GM12878 (cell line): ENCODE measurements around the gene MRPS21. TPM values are rescaled to one million over a fixed set of nuclear protein-coding genes. Genes with fewer than 3 reads are reported as not detected.

Experiments used
- ATAC-seq: fragments of 200-7000 bp; cut with Tn5 transposase; 3 replicates; pipeline ENCODE4 v1.9.1; 2020; ENCODE audit warnings: mild to moderate bottlenecking, moderate library complexity
- BruUV-seq: library from RNA; stranded (reverse); fragments of 400-500 nt; replicated peaks from 2 replicates; lab custom pipeline; 2021; lab: Mats Ljungman, UMichigan
- CTCF ChIA-PET: fragments of 300-600 bp; sonication (Branson Sonifier 250); formaldehyde crosslinking; extraction: SDS; loops from one replicate; lab custom pipeline; 2021; ENCODE audit warnings: inconsistent platforms; lab: Yijun Ruan, JAX
- POLR2A ChIA-PET: fragments of 350-600 bp; formaldehyde crosslinking; extraction: SDS; loops from one replicate; lab custom pipeline; 2021; ENCODE audit warnings: inconsistent platforms; lab: Charles Lee
- RAD21 ChIA-PET: fragments of 300-600 bp; sonication (Branson Sonifier 250); formaldehyde crosslinking; loops from one replicate; lab custom pipeline; 2023; ENCODE audit warnings: antibody characterized with exemption; ENCODE audit not compliant: unreplicated experiment; lab: Charles Lee
- SMC1A ChIA-PET: fragments of 300-600 bp; sonication (Branson Sonifier 250); formaldehyde crosslinking; loops from one replicate; lab custom pipeline; 2023; ENCODE audit not compliant: unreplicated experiment, uncharacterized antibody; lab: Charles Lee
- DNase-seq: peaks from one replicate; pipeline ENCODE4 v3.0.0-alpha.2; 2011; ENCODE audit warnings: low read depth, low spot score
- FAIRE-seq: peaks from 3 replicates; lab custom pipeline; 2011; peaks lifted over from hg19 to GRCh38; lab: Jason Lieb, UNC
- H2AFZ ChIP-seq: 2 replicates; pipeline ENCODE4 v1.6.0; 2011; ENCODE audit warnings: low read depth, low read length, control low read depth; ENCODE audit not compliant: control insufficient read depth
- H3K27ac ChIP-seq: 2 replicates; pipeline ENCODE4 v1.5.1; 2011; ENCODE audit warnings: control low read depth; ENCODE audit not compliant: control insufficient read depth, insufficient read depth
- H3K27me3 ChIP-seq, 2 experiments: replicated peaks in 1 of 2; 2 replicates each; pipeline versions ENCODE4 v1.6.0 to v1.6.1; 2011; ENCODE audit warnings: low read length in 1 of 2; ENCODE audit not compliant: control insufficient read depth in 2 of 2, insufficient read depth in 2 of 2
- H3K36me3 ChIP-seq, 2 experiments: 2 replicates each; pipeline ENCODE4 v1.5.1; 2011; ENCODE audit warnings: low read length in 1 of 2; ENCODE audit not compliant: control insufficient read depth in 2 of 2, insufficient read depth in 2 of 2
- H3K4me1 ChIP-seq: 2 replicates; pipeline ENCODE4 v1.6.1; 2011; ENCODE audit warnings: mild to moderate bottlenecking, low read length, moderate library complexity, mixed read lengths; ENCODE audit not compliant: control insufficient read depth, insufficient read depth
- H3K4me2 ChIP-seq: 2 replicates; pipeline ENCODE4 v1.6.0; 2011; ENCODE audit warnings: control low read depth; ENCODE audit not compliant: control insufficient read depth, insufficient read depth
- H3K4me3 ChIP-seq: fragments of 200-600 bp; sonication (generic); 2 replicates; pipeline ENCODE4 v1.5.1; 2016
- H3K79me2 ChIP-seq: 2 replicates; pipeline ENCODE4 v1.6.0; 2011; ENCODE audit warnings: low read length; ENCODE audit not compliant: control insufficient read depth, insufficient read depth
- H3K9ac ChIP-seq: 2 replicates; pipeline ENCODE4 v1.8.0; 2011; ENCODE audit warnings: low read length, control low read depth, mixed read lengths; ENCODE audit not compliant: control insufficient read depth, insufficient read depth
- H3K9me3 ChIP-seq: replicated peaks from 3 replicates; pipeline ENCODE4 v1.5.1; 2011; ENCODE audit warnings: mild to moderate bottlenecking, low read length; ENCODE audit not compliant: control insufficient read depth, insufficient read depth
- H4K20me1 ChIP-seq: 2 replicates; pipeline ENCODE4 v1.6.0; 2011; ENCODE audit not compliant: control insufficient read depth, insufficient read depth
- CHD2 ChIP-seq: IDR thresholded peaks from 2 replicates; pipeline ENCODE4 v1.6.1; 2011; ENCODE audit warnings: low read depth, low read length, improper control_type of control experiment, borderline replicate concordance
- E2F4 ChIP-seq: IDR thresholded peaks from 2 replicates; pipeline ENCODE4 v1.6.1; 2012; ENCODE audit warnings: low read depth, low read length, improper control_type of control experiment
- MXI1 ChIP-seq: fragments of 150-350 bp; IDR thresholded peaks from 2 replicates; pipeline ENCODE4 v1.6.1; 2011; ENCODE audit warnings: low read depth, mild to moderate bottlenecking, inconsistent platforms, low read length, improper control_type of control experiment
- NFIC ChIP-seq: IDR thresholded peaks from 2 replicates; pipeline ENCODE4 v1.6.1; 2012; ENCODE audit warnings: low read depth, mild to moderate bottlenecking, inconsistent platforms, low read length, moderate library complexity
- WGBS: methylation state at CpG from one replicate; pipeline ENCODE4 v1.1.6; 2016; ENCODE audit warnings: low lambda C conversion rate; ENCODE audit not compliant: insufficient replicate concordance, insufficient coverage; ENCODE audit errors: missing lambda C conversion rate; 5-methylcytosine and 5-hydroxymethylcytosine counted together
- in situ Hi-C: fragments of 300-500 bp; cut with MboI; formaldehyde crosslinking; loops from 9 replicates; pipeline ENCODE4 v1.14.3; 2018; ENCODE audit warnings: mixed read lengths
- intact Hi-C: fragments of 100-400 bp; cut with micrococcal nuclease; formaldehyde crosslinking; loops from one replicate; pipeline ENCODE4 v1.14.2; 2022; ENCODE audit not compliant: unreplicated experiment
- polyA plus RNA-seq, 11 experiments: library from polyadenylated mRNA; depleted of rRNA in 4 of 11; unstranded in 6 of 11; stranded (reverse) in 5 of 11; fragments of >200 nt; fragmentation: Nextera tagmentation in 4 of 11; fragmentation: Illumina TruSeq in 1 of 11; extraction: Ambion mirVana in 4 of 11; extraction: Trizol in 1 of 11; gene quantifications; 1 replicate in 1 of 11; 2 replicates in 10 of 11; pipeline versions ENCODE4 v1.2.1 to v1.2.3, GENCODE V29; 2011 to 2016; ENCODE audit warnings: inconsistent platforms in 2 of 11, missing spikeins in 2 of 11, low read depth in 1 of 11
- total RNA-seq, 4 experiments: library from RNA; depleted of rRNA in 3 of 4; stranded (reverse); fragments of >200 nt in 3 of 4; fragmentation: Illumina TruSeq in 1 of 4; extraction: Trizol in 1 of 4; gene quantifications; 2 replicates each; pipeline versions ENCODE4 v1.2.1 to v1.2.3, GENCODE V29; 2013 to 2021

The MRPS21 gene
- total and polyA plus RNA-seq, 10 of the 15 experiments (the other 5 are each of a cell fraction or from before 2014, with no cell fraction given) = 69.4 to 275 (median 103) TPM

- Histone ChIP-seq H3K36me3 (no peaks in the 10 kb centered on the region), H3K4me1 (peaks cover 5% of the 10 kb centered on the region; the same call in 1 of the 2 replicates), H3K27me3 (no peaks in the 10 kb centered on the region; a peak in 2 of 4 replicates), H2AFZ (no peak overlapping the region), H3K79me2 (no peaks in the 10 kb centered on the region), H3K4me3 (0 out of 2 replicates have a peak overlapping the region, but pooled peaks have one; percentile 9), H3K9ac (no peak overlapping the region), H4K20me1 (no peaks in the 10 kb centered on the region), H3K9me3 (no peaks in the 10 kb centered on the region), H3K27ac (no peak overlapping the region), H3K4me2 (no peak overlapping the region)
- RAD21 ChIA-PET = interaction anchor here (0.8 to 2.7 kb wide), 13 partner anchors 16 to 739 kb away, joined by 3 to 18 read pairs (median 5); partner anchors contain the start of genes C1orf54 and RPRD2
- intact Hi-C loops (loop anchor here (1.0 to 10.0 kb wide), 6 partner anchors 12 to 738 kb away; partner anchors contain the start of gene FALEC), in situ Hi-C loops (loop anchor here (5.0 kb wide), 1 partner anchor 741 kb away; no protein-coding TSS in a partner anchor)
- no TSS peak for BruUV-seq
- CTCF ChIA-PET = interaction anchor here (0.9 to 7.5 kb wide), 35 partner anchors 9 to 740 kb away, joined by 3 to 98 read pairs (median 4); partner anchors contain the start of genes APH1A, C1orf54 and CIART
- FAIRE-seq (no peak), ATAC-seq (no peak), DNase-seq (no peak)
- SMC1A ChIA-PET = interaction anchor here (0.6 to 3.2 kb wide), 18 partner anchors 12 to 276 kb away, joined by 3 to 18 read pairs (median 5); partner anchors contain the start of genes APH1A and C1orf54
- TF ChIP-seq NFIC = no peak
- no peak for TF ChIP-seq E2F4
- no peak for TF ChIP-seq MXI1
- TF ChIP-seq CHD2 = no peak
- POLR2A ChIA-PET = interaction anchor here (0.9 to 1.3 kb wide), 4 partner anchors 12 to 271 kb away, joined by 3 to 8 read pairs (median 3); partner anchors contain the start of gene APH1A
- 30% methylated on average over 14 of the region's 14 CpGs for WGBS
Measured at GRCh38 chr1:150256554-150257341, 36.9 kb upstream of the MRPS21 start.
